Measurements from ENCODE around the gene SNX32. TPM values are rescaled to one million over a fixed set of nuclear protein-coding genes. Genes with fewer than 3 reads are reported as not detected.
"Not testable (repeated sequence)": the region's sequence is repeated elsewhere in the genome, so short reads cannot be mapped to it uniquely, and the experiment has no call there.

The SNX32 gene
- total RNA-seq, 1 donor from 2014 or later: under 0.01 TPM

GRCh38 chr11:65822776-65823528, 10.8 kb upstream of the SNX32 start:
- no peak for DNase-seq (ENCODE audit: low read depth in 2 of 2)

- no peak for DNase-seq (ENCODE audit: low read depth in 2 of 2)
These were observed 6.6 kb upstream of the SNX32 start for GRCh38 chr11:65826984-65827735.

- no peak for DNase-seq (ENCODE audit: low read depth in 2 of 2)
These were observed 4.3 kb upstream of the SNX32 start for GRCh38 chr11:65829459-65829858.

- DNase-seq (ENCODE audit: low read depth in 2 of 2): not testable (repeated sequence)
These were observed 1.5 kb upstream of the SNX32 start for GRCh38 chr11:65832231-65832630.

DNA sequence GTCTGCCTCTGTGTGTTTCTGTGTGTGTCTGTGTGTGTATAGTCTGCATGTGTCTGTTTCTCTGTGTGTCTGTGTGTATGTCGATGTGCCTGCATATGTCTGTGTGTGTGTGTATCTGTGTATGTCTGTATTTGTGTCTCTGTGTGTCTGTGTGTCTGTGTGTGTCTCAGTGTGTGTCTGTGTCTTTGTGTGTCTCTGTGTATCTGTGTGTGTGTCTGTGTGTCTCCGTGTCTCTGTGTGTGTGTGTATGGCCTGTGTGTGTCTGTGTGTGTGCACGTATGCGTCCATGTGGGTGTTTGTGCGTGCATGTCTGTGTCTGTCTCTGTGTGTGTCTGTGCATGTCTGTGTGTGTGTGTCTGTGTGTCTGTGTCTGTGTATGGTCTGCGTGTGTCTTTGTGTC, 439 bp downstream of the SNX32 start:
- DNase-seq (ENCODE audit: low read depth in 2 of 2): no peak

DNA sequence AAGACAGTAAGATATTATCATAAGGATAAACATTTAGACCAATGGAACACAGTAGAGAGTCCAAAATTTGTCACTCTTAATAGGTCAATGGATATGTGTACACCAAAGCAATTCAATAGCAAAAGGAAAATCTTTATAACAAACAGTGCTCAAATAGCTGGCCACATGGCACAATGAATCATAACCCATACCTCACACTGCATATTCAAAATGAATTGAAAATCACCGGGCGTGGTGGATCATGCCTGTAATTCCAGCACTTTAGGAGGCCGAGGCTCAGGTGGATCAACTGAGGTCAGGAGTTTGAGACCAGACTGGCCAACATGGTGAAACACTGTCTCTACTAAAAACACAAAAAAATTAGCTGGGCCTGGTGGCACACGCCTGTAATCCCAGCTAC, 8.4 kb downstream of the SNX32 start:
- DNase-seq (ENCODE audit: low read depth in 2 of 2): no peak

DNA sequence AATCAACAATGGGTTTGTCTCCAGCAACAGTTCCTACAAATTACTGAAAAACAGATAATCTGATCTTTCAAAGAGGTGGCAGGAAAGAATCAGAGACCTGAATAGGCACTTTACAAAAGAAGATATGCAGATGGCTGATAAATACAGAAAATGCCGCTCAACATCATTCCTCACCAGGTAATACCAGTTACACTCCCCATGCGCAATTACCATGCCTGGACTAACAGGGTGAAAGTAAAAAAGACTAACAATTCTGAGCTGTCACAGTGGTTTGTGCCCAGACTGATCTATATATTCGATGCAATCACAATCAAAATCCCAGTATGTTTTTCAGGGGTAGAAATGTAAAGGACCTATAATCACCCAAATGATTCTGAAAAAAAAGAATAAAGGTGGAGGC, 10.0 kb downstream of the SNX32 start:
- DNase-seq (ENCODE audit: low read depth in 2 of 2): no peak

- no peak for DNase-seq (ENCODE audit: low read depth in 2 of 2)
These were observed 10.6 kb downstream of the SNX32 start for GRCh38 chr11:65844231-65844872.

- no peak for DNase-seq (ENCODE audit: low read depth in 2 of 2)
These were observed 14.0 kb downstream of the SNX32 start for GRCh38 chr11:65847746-65848145.

- DNase-seq (ENCODE audit: low read depth in 2 of 2): not testable (repeated sequence)
These were observed 14.9 kb downstream of the SNX32 start for GRCh38 chr11:65848693-65849092.

DNA sequence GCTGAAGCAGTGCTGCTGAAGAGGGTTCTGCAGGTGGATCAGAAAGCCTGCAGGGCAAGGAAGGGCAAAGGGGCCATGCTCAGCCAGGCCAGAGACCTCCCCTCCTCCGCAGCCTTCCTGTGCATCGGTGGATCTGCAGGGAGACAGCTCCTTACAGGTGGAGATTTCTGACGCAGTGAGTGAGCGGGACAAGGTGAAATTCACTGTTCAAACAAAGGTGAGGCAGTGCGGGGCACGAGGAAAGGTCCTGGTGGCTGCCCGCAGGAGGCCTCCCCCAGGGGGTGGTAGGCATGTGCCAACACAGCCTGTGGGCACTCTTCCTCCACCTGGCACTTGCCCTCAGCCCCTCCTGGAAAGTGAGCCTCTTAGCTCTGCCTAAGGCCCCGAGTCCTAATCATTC, 15.6 kb downstream of the SNX32 start:
- DNase-seq (ENCODE audit: low read depth in 2 of 2): no peak

DNA sequence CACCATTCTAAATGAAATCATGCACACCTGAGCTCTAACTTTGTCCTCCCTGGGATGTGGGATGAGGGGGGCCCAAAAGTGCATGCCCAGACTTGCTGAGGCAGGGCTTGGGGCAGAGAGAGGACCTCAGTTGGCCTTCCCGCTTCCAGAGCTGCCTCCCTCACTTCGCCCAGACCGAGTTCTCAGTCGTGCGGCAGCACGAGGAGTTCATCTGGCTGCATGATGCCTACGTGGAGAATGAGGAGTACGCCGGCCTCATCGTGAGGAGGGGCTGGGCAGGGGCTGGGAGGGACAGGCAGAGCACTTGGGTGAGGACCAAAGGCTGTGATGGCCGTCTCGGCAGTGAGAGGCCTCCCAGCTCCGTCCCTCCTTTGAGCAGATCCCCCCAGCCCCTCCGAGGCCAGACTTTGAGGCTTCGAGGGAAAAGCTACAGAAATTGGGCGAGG, 16.0 kb downstream of the SNX32 start:
- DNase-seq (ENCODE audit: low read depth in 2 of 2): no peak

GRCh38 chr11:65850217-65851082, 16.7 kb downstream of the SNX32 start:
- DNase-seq (ENCODE audit: low read depth in 2 of 2): no peak

- DNase-seq (ENCODE audit: low read depth in 2 of 2): no peak
These were observed 17.4 kb downstream of the SNX32 start for GRCh38 chr11:65851083-65851579.

- no peak for DNase-seq (ENCODE audit: low read depth in 2 of 2)
These were observed 18.2 kb downstream of the SNX32 start for GRCh38 chr11:65851811-65852507.

DNA sequence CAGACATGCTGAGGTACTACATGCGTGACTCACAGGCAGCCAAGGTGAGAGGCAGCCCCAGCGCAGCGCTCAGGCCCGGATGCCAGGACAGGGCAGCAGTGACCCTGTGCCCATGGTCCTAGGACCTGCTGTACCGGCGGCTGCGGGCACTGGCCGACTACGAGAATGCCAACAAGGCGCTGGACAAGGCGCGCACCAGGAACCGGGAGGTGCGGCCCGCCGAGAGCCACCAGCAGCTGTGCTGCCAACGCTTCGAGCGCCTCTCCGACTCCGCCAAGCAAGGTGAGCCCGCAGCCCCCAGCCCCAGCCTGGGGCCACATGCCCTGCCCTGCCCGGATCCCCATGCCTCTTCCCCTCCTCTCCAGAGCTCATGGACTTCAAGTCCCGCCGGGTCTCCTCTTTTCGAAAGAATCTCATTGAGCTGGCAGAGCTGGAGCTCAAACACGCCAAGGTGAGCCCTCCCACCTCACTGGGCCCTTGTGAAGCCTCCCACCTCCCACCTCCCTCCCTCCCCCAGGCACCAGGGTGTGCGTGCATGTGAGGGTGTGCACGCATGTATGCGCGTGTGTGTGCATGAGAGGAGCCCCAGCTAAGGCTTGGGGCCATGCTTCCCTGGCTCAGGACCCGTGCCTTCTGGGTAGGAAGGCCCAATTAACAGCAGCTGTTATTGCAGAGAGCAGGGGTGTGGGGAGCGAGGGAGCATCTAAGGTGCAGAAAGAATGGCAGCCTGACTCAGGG, 18.9 kb downstream of the SNX32 start:
- DNase-seq (ENCODE audit: low read depth in 2 of 2): no peak

DNA sequence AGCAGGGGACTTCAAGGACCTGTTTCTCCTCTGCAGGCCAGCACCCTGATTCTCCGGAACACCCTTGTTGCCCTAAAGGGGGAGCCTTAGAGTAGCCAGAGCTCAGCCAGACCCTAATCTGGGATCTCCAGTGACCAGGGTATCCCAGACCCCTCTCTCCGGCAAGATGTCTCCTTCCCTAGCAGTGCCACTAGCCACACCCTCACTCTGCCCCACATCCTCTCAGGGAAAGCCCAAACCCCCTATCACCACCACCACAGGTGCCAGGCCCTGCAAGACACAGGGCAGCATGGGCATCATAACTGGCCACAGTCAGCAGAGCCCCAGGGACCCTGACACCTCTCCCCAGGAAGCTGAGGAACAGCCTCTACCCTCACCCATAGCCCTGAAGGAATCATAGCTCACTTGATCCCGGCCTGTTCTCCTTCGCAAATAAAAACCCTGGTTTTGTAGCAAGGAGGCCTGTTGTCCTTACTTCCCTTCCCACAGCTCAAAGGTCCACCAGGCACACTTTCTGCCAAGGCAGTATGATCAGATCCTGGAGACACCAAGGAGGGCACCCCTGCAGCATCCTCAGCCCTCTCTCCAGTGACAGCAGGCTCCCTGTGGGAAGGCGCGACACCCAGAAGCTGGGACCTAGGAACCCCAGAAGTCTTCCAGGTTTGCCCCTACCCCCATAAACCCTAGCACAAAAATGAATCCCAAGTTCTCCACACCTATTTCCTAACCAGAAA, 19.6 kb downstream of the SNX32 start:
- no peak for DNase-seq (ENCODE audit: low read depth in 2 of 2)

GRCh38 chr11:65854161-65854592, 20.4 kb downstream of the SNX32 start:
- DNase-seq (ENCODE audit: low read depth in 2 of 2): no peak
